ENCODE results near the gene OR10H3. TPM values are rescaled to one million over a fixed set of nuclear protein-coding genes. Genes with fewer than 3 reads are reported as not detected.

The OR10H3 gene
- total RNA-seq, 1 experiment from 2014 or later, result not detected

- ChIA-PET POLR2A (ENCODE audit: unreplicated experiment) (no interaction called here), CTCF (no interaction called here)
- peaks cover 33% of the 10 kb centered on the region for H3K27me3 ChIP-seq (ENCODE audit: low read length)
- TF ChIP-seq CTCF (conservative IDR thresholded peaks at IDR 0.05; ENCODE audit: low read depth, low read length) (no peak), EZH2 (IDR thresholded peaks at IDR 0.05; ENCODE audit: low read length, unreplicated experiment) (no peak), EZH2phosphoT487 (IDR thresholded peaks at IDR 0.05; ENCODE audit: borderline replicate concordance, low read length) (no peak)
- H4K20me1 ChIP-seq (ENCODE audit: low read length), result no peaks in the 10 kb centered on the region
- no peak overlapping the region for H3K27ac ChIP-seq (ENCODE audit: low read length)
- H3F3A ChIP-seq (ENCODE audit: low read length, unreplicated experiment), result no peaks in the 10 kb centered on the region
- H2AFZ ChIP-seq (ENCODE audit: low read length), result no peak overlapping the region
- H3K9me2 ChIP-seq (replicated peaks; ENCODE audit: low read length), result no peaks in the 10 kb centered on the region
- intact Hi-C loops (cut with micrococcal nuclease), result no loop called here
- H3K9me3 ChIP-seq (ENCODE audit: low read length), result no peaks in the 10 kb centered on the region
- H3K79me2 ChIP-seq (ENCODE audit: low read length), result no peaks in the 10 kb centered on the region
- H3K4me3 ChIP-seq (ENCODE audit: low read length), result no peak overlapping the region
- H3K9ac ChIP-seq (ENCODE audit: low read length), result no peak overlapping the region
- no TSS peak for BruUV-seq (replicated peaks)
- no peak overlapping the region for H3K4me2 ChIP-seq (ENCODE audit: low read length)
- ATAC-seq (no peak), DNase-seq (no peak)
- no peaks in the 10 kb centered on the region for H3K4me1 ChIP-seq (ENCODE audit: insufficient read depth, low read length)
- H3K36me3 ChIP-seq (ENCODE audit: low read depth, low read length), result no peaks in the 10 kb centered on the region
Measured at GRCh38 chr19:15701757-15702533, 35.8 kb upstream of the OR10H3 start.

DNA sequence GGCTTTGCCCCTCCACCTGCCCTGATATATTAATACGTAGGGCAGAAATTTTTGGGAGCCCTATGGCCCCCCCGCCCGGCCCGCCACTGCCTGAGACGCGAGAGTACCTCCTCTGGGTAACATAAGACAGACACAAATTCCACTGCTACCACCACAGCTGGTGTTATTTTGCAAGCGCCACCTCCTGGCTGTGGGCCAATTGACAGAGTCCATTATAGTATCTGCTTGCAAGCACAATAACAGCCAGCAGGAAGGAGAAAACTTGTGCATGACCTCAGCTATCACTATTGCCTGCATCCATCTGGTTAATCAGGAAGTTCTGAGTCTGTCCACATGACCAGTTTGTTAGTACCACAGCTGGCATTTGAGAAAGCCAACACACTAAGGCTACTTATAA lies 35.3 kb upstream of the OR10H3 start:
- CTCF ChIA-PET, result no interaction called here
- no peaks in the 10 kb centered on the region for H4K20me1 ChIP-seq (ENCODE audit: low read length)
- TF ChIP-seq CTCF (conservative IDR thresholded peaks at IDR 0.05; ENCODE audit: low read depth, low read length), result no peak
- TF ChIP-seq EZH2 (IDR thresholded peaks at IDR 0.05; ENCODE audit: low read length, unreplicated experiment), result no peak
- no peak for TF ChIP-seq EZH2phosphoT487 (IDR thresholded peaks at IDR 0.05; ENCODE audit: borderline replicate concordance, low read length)
- no TSS peak for BruUV-seq (replicated peaks)
- H3F3A ChIP-seq (ENCODE audit: low read length, unreplicated experiment), result no peaks in the 10 kb centered on the region
- H3K9me3 ChIP-seq (ENCODE audit: low read length), result no peaks in the 10 kb centered on the region
- H3K79me2 ChIP-seq (ENCODE audit: low read length), result no peaks in the 10 kb centered on the region
- H3K4me2 ChIP-seq (ENCODE audit: low read length), result no peak overlapping the region
- H2AFZ ChIP-seq (ENCODE audit: low read length), result no peak overlapping the region
- DNase-seq (peak; percentile 42), ATAC-seq (no peak)
- H3K27ac ChIP-seq (ENCODE audit: low read length), result no peak overlapping the region
- H3K9me2 ChIP-seq (replicated peaks; ENCODE audit: low read length), result no peaks in the 10 kb centered on the region
- H3K36me3 ChIP-seq (ENCODE audit: low read depth, low read length), result no peaks in the 10 kb centered on the region
- peaks cover 27% of the 10 kb centered on the region for H3K27me3 ChIP-seq (ENCODE audit: low read length)
- intact Hi-C loops (cut with micrococcal nuclease), result no loop called here
- H3K9ac ChIP-seq (ENCODE audit: low read length), result no peak overlapping the region
- H3K4me1 ChIP-seq (ENCODE audit: insufficient read depth, low read length), result no peaks in the 10 kb centered on the region
- POLR2A ChIA-PET (ENCODE audit: unreplicated experiment), result no interaction called here
- H3K4me3 ChIP-seq (ENCODE audit: low read length), result no peak overlapping the region

DNA sequence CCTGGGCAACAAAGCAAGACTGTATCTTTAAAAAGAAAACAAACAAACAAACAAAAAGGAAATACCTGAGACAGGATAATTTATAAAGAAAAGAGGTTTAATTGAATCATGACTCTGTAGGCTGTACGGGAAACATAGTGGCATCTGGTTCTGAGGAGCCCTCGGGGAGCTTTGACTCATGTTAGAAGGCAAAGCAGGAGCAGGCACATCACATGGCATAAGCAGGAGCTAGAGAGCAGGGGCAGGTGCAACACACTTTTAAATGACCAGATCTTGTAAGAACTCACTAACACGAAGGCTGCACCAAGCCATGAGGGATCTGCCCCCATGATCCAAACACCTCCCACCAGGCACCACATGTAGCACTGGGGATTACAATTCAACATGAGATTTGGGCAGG lies 23.1 kb upstream of the OR10H3 start:
- Histone ChIP-seq H2AFZ (ENCODE audit: low read length) (no peak overlapping the region), H3K4me3 (ENCODE audit: low read length) (no peak overlapping the region), H3K79me2 (ENCODE audit: low read length) (no peaks in the 10 kb centered on the region), H4K20me1 (ENCODE audit: low read length) (no peaks in the 10 kb centered on the region), H3K4me2 (ENCODE audit: low read length) (no peak overlapping the region), H3K9ac (ENCODE audit: low read length) (no peak overlapping the region), H3K27ac (ENCODE audit: low read length) (no peak overlapping the region), H3K9me2 (replicated peaks; ENCODE audit: low read length) (no peaks in the 10 kb centered on the region), H3K36me3 (ENCODE audit: low read depth, low read length) (no peaks in the 10 kb centered on the region), H3K9me3 (ENCODE audit: low read length) (no peaks in the 10 kb centered on the region), H3K4me1 (ENCODE audit: insufficient read depth, low read length) (no peaks in the 10 kb centered on the region), H3F3A (ENCODE audit: low read length, unreplicated experiment) (no peaks in the 10 kb centered on the region), H3K27me3 (ENCODE audit: low read length) (peaks cover 16% of the 10 kb centered on the region)
- BruUV-seq (replicated peaks), result no TSS peak
- no peak for TF ChIP-seq EZH2 (IDR thresholded peaks at IDR 0.05; ENCODE audit: low read length, unreplicated experiment)
- TF ChIP-seq EZH2phosphoT487 (IDR thresholded peaks at IDR 0.05; ENCODE audit: borderline replicate concordance, low read length), result no peak
- TF ChIP-seq CTCF (conservative IDR thresholded peaks at IDR 0.05; ENCODE audit: low read depth, low read length), result no peak
- DNase-seq (no peak), ATAC-seq (no peak)
- intact Hi-C loops (cut with micrococcal nuclease), result no loop called here
- POLR2A ChIA-PET (ENCODE audit: unreplicated experiment), result no interaction called here
- CTCF ChIA-PET, result no interaction called here
